ENCODE measurements around the gene RPA3. TPM values are rescaled to one million over a fixed set of nuclear protein-coding genes. Genes with fewer than 3 reads are reported as not detected.

Gene RPA3
- total RNA-seq, 1 experiment from 2014 or later = 108 TPM

- H3K56ac ChIP-seq (ENCODE audit: insufficient read length, low read depth, low read length) = no peak overlapping the region
- H3K79me1 ChIP-seq (ENCODE audit: insufficient read depth, low read depth, low read length, poor library complexity, severe bottlenecking) = peaks cover 4% of the 10 kb centered on the region
- Mint-ChIP-seq H3K4me3 (no peak overlapping the region), H3K4me1 (peaks cover 11 to 21% of the 10 kb centered on the region in 2 experiments; a peak in 3 of 4 replicates), H3K36me3 (ENCODE audit: insufficient read depth in 1 of 3, low read depth in 3 of 3) (peaks cover 0 to 11% (median 7%) of the 10 kb centered on the region in 3 experiments; a peak in 5 of 7 replicates), H3K27me3 (ENCODE audit: low read depth) (no peaks in the 10 kb centered on the region), H3K27ac (no peak overlapping the region), H3K9me3 (peaks cover 0 to 7% of the 10 kb centered on the region in 2 experiments; a peak in 4 of 5 replicates)
- H4K20me1 ChIP-seq (ENCODE audit: control insufficient read depth, insufficient read depth, insufficient read length) = no peaks in the 10 kb centered on the region
- no peak overlapping the region for H2BK15ac ChIP-seq (ENCODE audit: low read depth, low read length)
- H3K27me3 ChIP-seq (ENCODE audit: insufficient read depth, low read length) = no peaks in the 10 kb centered on the region
- no peak overlapping the region for H2BK20ac ChIP-seq (ENCODE audit: low read depth, low read length, poor library complexity, severe bottlenecking)
- no peak overlapping the region for H3K14ac ChIP-seq (ENCODE audit: insufficient read depth, low read length)
- H3K18ac ChIP-seq (ENCODE audit: insufficient read length, low read depth, low read length) = no peak overlapping the region
- H3T11ph ChIP-seq (ENCODE audit: low read length) = no peak overlapping the region
- no peak overlapping the region for H4K5ac ChIP-seq (ENCODE audit: insufficient read length, low read depth, low read length)
- H3K79me2 ChIP-seq (ENCODE audit: insufficient read depth, low read length) = no peaks in the 10 kb centered on the region; the same call in 1 of the 2 replicates
- no peak overlapping the region for H3K4me2 ChIP-seq (ENCODE audit: insufficient read depth, insufficient read length, low read length)
- no peak for TF ChIP-seq CTCF (conservative IDR thresholded peaks at IDR 0.05)
- no peaks in the 10 kb centered on the region for H3K4me1 ChIP-seq (ENCODE audit: insufficient read depth, low read length)
- H2BK5ac ChIP-seq (ENCODE audit: insufficient read length, low read length) = no peak overlapping the region
- no peaks in the 10 kb centered on the region for H3K9me3 ChIP-seq (ENCODE audit: control insufficient read depth, low read depth, low read length)
- no peak overlapping the region for H3K27ac ChIP-seq (ENCODE audit: insufficient read length, low read depth, low read length)
- no peak overlapping the region for H4K91ac ChIP-seq (ENCODE audit: insufficient read length, low read depth, low read length)
- H3K9ac ChIP-seq (ENCODE audit: extremely low read depth, insufficient read length, low read length) = no peak overlapping the region
- H3K23ac ChIP-seq (ENCODE audit: insufficient read length, low read depth, low read length) = no peak overlapping the region
- H3K4ac ChIP-seq (ENCODE audit: low read depth, low read length) = no peak overlapping the region
- H2AFZ ChIP-seq (ENCODE audit: low read length) = no peak overlapping the region
- H4K8ac ChIP-seq (replicated peaks; ENCODE audit: insufficient read length, low read depth, low read length) = no peak overlapping the region
- no peaks in the 10 kb centered on the region for H3K23me2 ChIP-seq (ENCODE audit: insufficient read length, low read depth, low read length, poor library complexity, severe bottlenecking)
- H2BK120ac ChIP-seq (ENCODE audit: low read depth, low read length, poor library complexity, severe bottlenecking) = no peak overlapping the region
- H2AK5ac ChIP-seq (ENCODE audit: insufficient read length, low read length) = no peak overlapping the region
- H2BK12ac ChIP-seq (ENCODE audit: insufficient read length, low read depth, low read length) = no peak overlapping the region
- no peak for DNase-seq
- WGBS (ENCODE audit: extremely low coverage, insufficient read length, low lambda C conversion rate) = no CpG with 5 or more reads among the region's 3 CpGs
Observed at GRCh38 chr7:7651479-7651878, 66.9 kb downstream of the RPA3 start.
